ENCODE results near the gene MTA3.
"Not testable (repeated sequence)": the region's sequence is repeated elsewhere in the genome, so short reads cannot be mapped to it uniquely, and the experiment has no call there.

MTA3 gene

DNA sequence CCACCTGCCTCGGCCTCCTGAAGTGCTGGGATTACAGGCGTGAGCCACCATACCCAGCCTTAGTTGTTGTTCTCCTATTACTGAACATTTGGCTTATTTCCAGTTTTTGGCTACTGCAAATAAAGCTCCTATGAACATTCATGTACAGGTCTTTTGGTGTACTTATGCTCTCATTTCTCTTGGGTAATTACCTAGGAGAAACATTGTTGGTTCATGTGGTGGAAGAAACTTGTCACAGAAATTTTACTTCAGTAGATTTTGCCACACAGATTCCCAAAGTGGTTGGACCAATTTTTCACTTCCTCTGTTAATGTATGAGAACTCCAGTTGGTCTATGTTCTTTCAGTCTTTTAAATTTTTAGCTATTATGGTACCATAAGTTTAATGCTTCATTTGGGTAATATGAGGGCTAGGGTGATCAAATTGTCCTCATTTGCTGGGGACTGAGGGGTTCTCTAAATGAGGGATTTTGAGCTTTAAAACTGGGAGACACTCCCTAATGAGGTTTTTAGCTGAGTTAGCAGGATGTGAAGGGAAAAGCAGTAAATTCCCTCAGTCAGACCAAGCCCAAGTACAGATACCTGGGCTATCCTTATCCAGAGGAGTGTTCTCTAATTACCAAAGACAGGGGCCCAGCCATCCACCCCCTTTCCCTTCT is 33.9 kb downstream of the MTA3 start:
- DNase-seq (ENCODE audit: low read depth in 1 of 2, low spot score in 1 of 2), result peak in 1 of 2 experiments; percentile 25
- in situ Hi-C loops (cut with HindIII; ENCODE audit: low pct_unique_long_range_greater_than_20kb, low sequenced_read_pairs), result no loop called here
- no peak for TF ChIP-seq JUND (IDR thresholded peaks at IDR 0.05; ENCODE audit: low read depth)

DNA sequence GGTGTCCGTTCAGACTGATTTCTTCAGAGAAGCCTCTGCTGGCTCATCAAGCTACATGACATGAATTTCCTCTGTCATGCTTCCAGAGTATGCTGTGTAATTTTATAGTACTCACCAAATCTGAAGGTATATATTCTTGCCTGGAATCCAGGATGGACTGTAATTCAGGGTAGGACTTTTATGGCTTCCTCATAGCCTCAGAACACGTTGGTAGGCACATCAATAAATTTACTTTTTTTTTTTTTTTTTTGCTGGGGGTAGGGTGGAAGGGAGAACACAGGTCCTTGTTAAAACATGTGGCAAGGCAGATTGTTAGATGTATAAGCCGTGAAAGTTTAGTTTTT is 34.4 kb downstream of the MTA3 start:
- TF ChIP-seq JUND (IDR thresholded peaks at IDR 0.05; ENCODE audit: low read depth), result no peak
- DNase-seq (ENCODE audit: low read depth in 1 of 2, low spot score in 1 of 2), result no peak
- in situ Hi-C loops (cut with HindIII; ENCODE audit: low pct_unique_long_range_greater_than_20kb, low sequenced_read_pairs), result no loop called here

- in situ Hi-C loops (cut with HindIII; ENCODE audit: low pct_unique_long_range_greater_than_20kb, low sequenced_read_pairs); DNase-seq (ENCODE audit: low read depth in 1 of 2, low spot score in 1 of 2): not testable (repeated sequence)
These were observed 36.0 kb downstream of the MTA3 start for GRCh38 chr2:42604341-42604867.

- in situ Hi-C loops (cut with HindIII; ENCODE audit: low pct_unique_long_range_greater_than_20kb, low sequenced_read_pairs); DNase-seq (ENCODE audit: low read depth in 1 of 2, low spot score in 1 of 2): not testable (repeated sequence)
These were observed 37.7 kb downstream of the MTA3 start for GRCh38 chr2:42606166-42606565.

- in situ Hi-C loops (cut with HindIII; ENCODE audit: low pct_unique_long_range_greater_than_20kb, low sequenced_read_pairs), result no loop called here
- TF ChIP-seq JUND (IDR thresholded peaks at IDR 0.05; ENCODE audit: low read depth), result no peak
- no peak for DNase-seq (ENCODE audit: low read depth in 1 of 2, low spot score in 1 of 2)
These were observed 38.7 kb downstream of the MTA3 start for GRCh38 chr2:42607101-42607637.

DNA sequence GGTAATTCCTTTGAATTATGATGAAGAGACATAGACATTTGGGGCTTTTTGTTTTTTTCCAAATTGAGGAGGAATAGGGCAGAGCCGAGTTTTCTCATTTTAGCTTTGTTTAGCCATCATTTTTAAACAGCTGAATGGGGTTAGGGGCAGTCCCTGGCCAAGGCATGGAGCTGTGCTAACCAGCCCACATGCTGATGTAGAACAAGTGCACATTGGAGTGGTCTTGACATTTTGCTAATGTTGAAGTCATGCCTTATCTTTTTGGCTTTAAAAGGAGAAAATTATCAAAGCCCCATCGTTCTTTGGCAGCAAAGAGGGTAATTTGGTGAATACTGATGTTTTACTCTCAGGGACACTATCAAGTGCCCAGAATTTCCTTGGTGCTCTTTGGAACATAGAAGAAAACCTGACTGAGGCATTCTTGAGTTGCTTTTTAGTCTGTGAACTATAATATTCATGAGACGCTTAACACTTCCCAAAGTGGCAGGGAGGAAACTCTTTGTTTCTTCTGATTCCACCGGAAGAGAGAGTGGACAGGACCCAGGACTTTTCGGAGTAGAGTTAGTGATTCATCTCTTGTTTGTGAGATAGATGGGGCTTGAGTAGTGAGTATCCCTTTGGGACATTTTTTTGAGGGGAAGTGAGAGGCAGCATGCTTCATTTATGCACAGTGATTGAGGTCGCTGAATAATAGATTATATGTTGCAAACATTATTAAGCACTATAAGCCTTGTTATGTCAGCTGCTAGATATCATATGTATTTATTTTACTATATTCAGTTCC is 45.0 kb downstream of the MTA3 start:
- TF ChIP-seq JUND (IDR thresholded peaks at IDR 0.05; ENCODE audit: low read depth), result no peak
- DNase-seq (ENCODE audit: low read depth in 1 of 2, low spot score in 1 of 2), result no peak
- in situ Hi-C loops (cut with HindIII; ENCODE audit: low pct_unique_long_range_greater_than_20kb, low sequenced_read_pairs), result no loop called here

DNA sequence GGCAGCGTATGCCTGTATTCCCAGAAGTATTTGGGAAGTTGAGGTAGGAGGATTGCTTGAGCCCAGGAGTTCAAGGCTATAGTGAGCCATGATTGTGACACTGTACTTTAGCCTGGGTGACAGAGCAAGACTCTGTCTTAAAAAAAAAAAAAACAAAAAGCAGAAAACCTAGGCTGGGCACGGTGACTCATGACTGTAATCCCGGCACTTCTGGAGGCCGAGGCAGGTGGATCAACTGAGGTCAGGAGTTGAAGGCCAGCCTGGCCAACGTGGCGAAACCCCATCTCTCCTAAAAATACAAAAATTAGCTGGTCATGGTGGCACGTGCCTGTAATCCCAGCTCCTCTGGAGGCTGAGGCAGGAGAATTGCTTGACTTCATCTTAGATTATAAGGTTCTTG is 46.4 kb downstream of the MTA3 start:
- in situ Hi-C loops (cut with HindIII; ENCODE audit: low pct_unique_long_range_greater_than_20kb, low sequenced_read_pairs), result no loop called here
- no peak for DNase-seq (ENCODE audit: low read depth in 1 of 2, low spot score in 1 of 2)
- TF ChIP-seq JUND (IDR thresholded peaks at IDR 0.05; ENCODE audit: low read depth), result no peak

DNA sequence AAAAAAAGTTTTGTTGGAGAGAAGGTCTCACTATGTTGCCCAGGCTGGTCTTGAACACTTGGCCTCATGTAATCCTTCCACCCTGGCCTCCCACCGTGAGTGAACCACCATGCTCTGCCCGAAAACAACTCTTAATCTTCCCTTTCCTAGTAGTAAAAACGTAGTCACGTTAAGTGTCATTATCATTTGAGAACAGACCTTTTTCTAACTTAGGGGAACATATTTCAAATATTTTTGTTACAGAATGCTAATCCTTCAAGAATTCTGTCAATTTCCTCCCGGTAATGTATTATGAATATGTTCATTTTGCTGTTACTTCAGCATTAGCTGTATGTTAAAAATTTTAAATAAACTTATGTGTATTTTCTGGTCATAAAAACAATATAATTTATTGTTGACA is 49.7 kb downstream of the MTA3 start:
- in situ Hi-C loops (cut with HindIII; ENCODE audit: low pct_unique_long_range_greater_than_20kb, low sequenced_read_pairs), result no loop called here
- TF ChIP-seq JUND (IDR thresholded peaks at IDR 0.05; ENCODE audit: low read depth), result no peak
- DNase-seq (ENCODE audit: low read depth in 1 of 2, low spot score in 1 of 2), result no peak

- DNase-seq (ENCODE audit: low read depth in 1 of 2, low spot score in 1 of 2), result no peak
- no peak for TF ChIP-seq JUND (IDR thresholded peaks at IDR 0.05; ENCODE audit: low read depth)
- in situ Hi-C loops (cut with HindIII; ENCODE audit: low pct_unique_long_range_greater_than_20kb, low sequenced_read_pairs), result no loop called here
These were observed 50.5 kb downstream of the MTA3 start for GRCh38 chr2:42618972-42619371.

DNA sequence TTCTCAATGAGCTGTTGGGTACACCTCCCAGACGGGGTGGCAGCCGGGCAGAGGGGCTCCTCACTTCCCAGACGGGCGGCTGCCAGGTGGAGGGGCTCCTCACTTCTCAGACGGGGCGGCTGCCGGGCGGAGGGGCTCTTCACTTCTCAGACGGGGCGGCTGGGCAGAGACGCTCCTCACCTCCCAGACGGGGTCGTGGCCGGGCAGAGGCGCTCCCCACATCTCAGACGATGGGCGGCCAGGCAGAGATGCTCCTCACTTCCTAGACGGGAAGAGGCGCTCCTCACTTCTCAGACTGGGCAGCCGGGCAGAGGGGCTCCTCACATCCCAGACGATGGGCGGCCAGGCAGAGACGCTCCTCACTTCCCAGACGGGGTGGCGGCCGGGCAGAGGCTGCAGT is 53.2 kb downstream of the MTA3 start:
- in situ Hi-C loops (cut with HindIII; ENCODE audit: low pct_unique_long_range_greater_than_20kb, low sequenced_read_pairs); DNase-seq (ENCODE audit: low read depth in 1 of 2, low spot score in 1 of 2): not testable (repeated sequence)

DNA sequence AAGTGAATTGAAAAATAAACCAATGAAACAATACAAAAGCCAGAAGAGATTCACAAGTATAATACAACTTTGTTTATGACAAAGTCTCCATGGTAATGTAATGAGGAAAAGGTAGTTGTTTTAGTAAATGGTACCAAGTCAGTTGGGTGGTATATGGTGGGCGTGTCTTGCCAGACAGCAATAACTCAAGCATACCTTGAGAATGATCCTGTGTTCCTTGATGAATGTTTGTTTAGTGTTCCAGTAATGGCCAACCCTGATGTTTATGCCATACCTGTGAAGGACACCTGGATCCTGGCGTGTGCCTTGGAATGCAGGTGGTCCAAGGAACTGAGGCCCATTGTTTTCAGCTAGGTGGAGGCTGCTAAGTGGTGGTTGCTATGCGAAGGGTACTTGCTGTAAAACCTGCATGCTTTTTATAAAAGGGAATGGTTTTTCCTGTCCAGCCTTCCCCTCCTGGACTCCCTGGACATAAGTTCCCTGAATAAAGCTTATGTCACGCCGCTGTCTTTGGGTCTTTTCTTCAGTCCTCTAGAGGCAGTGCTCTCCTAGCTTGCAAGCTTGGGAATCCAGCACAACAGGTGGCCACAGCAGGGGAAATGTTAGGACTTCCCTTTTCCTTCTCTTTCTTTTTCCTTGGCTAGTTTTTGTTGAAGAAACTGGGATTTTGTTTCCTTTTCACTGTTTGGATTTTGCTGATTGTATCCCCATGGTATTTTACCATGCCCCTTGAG is 54.7 kb downstream of the MTA3 start:
- no peak for TF ChIP-seq JUND (IDR thresholded peaks at IDR 0.05; ENCODE audit: low read depth)
- peak in 1 of 2 experiments; percentile 22 for DNase-seq (ENCODE audit: low read depth in 1 of 2, low spot score in 1 of 2)
- in situ Hi-C loops (cut with HindIII; ENCODE audit: low pct_unique_long_range_greater_than_20kb, low sequenced_read_pairs), result no loop called here

GRCh38 chr2:42624047-42624446 is 55.6 kb downstream of the MTA3 start:
- in situ Hi-C loops (cut with HindIII; ENCODE audit: low pct_unique_long_range_greater_than_20kb, low sequenced_read_pairs), result no loop called here
- TF ChIP-seq JUND (IDR thresholded peaks at IDR 0.05; ENCODE audit: low read depth), result no peak
- no peak for DNase-seq (ENCODE audit: low read depth in 1 of 2, low spot score in 1 of 2)

DNA sequence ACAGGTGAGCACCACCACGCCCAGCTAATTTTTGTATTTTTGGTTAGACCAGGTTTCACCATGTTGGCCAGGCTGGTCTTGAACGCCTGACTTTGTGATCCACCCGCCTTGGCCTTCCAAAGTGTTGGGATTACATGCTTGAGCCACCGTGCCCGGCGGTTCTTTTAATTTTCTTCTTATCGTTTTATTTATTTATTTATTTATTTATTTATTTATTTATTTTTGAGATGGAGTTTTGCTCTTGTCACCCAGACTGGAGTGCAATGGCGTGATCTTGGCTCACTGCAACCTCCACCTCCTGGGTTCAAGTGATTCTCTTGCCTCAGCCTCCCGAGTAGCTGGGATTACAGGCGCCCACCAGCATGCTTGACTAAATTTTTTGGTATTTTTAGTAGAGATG is 59.6 kb downstream of the MTA3 start:
- DNase-seq (ENCODE audit: low read depth in 1 of 2, low spot score in 1 of 2); in situ Hi-C loops (cut with HindIII; ENCODE audit: low pct_unique_long_range_greater_than_20kb, low sequenced_read_pairs): not testable (repeated sequence)

Data from T47D (cell line).